Calu3 (cell line): ENCODE measurements around the gene TBCB. TPM values are rescaled to one million over a fixed set of nuclear protein-coding genes. Genes with fewer than 3 reads are reported as not detected.

Experiments used
- BruUV-seq: library from RNA; stranded (reverse); fragments of 400-500 nt; replicated peaks from 2 replicates; lab custom pipeline; 2021; lab: Mats Ljungman, UMichigan
- CTCF ChIA-PET: fragments of 300-600 bp; sonication (Branson Sonifier 250); formaldehyde crosslinking; loops from one replicate; lab custom pipeline; 2022; ENCODE audit warnings: antibody characterized with exemption; lab: Charles Lee
- DNase-seq: peaks from one replicate; pipeline ENCODE4 v3.0.0; 2022
- H3K27ac Mint-ChIP-seq: one replicate; pipeline ENCODE4 v1.8.0; 2022; ENCODE audit warnings: mixed read lengths; ENCODE audit not compliant: unreplicated experiment
- H3K27me3 Mint-ChIP-seq: one replicate; pipeline ENCODE4 v1.8.0; 2022; ENCODE audit warnings: mixed read lengths; ENCODE audit not compliant: unreplicated experiment
- H3K36me3 Mint-ChIP-seq: one replicate; pipeline ENCODE4 v1.8.0; 2022; ENCODE audit warnings: mild to moderate bottlenecking, moderate library complexity, mixed read lengths; ENCODE audit not compliant: insufficient read depth, unreplicated experiment
- H3K4me1 Mint-ChIP-seq: one replicate; pipeline ENCODE4 v1.8.0; 2022; ENCODE audit warnings: mild to moderate bottlenecking, low read depth, mixed read lengths; ENCODE audit not compliant: unreplicated experiment
- H3K4me3 Mint-ChIP-seq: one replicate; pipeline ENCODE4 v1.8.0; 2022; ENCODE audit warnings: mild to moderate bottlenecking, low read depth, moderate library complexity, mixed read lengths; ENCODE audit not compliant: unreplicated experiment
- H3K9me3 Mint-ChIP-seq: one replicate; pipeline ENCODE4 v1.8.0; 2022; ENCODE audit warnings: low read depth, mixed read lengths; ENCODE audit not compliant: unreplicated experiment
- intact Hi-C: fragments of 100-400 bp; cut with micrococcal nuclease; formaldehyde crosslinking; loops from one replicate; pipeline ENCODE4 v1.10.0; 2022; ENCODE audit not compliant: unreplicated experiment
- total RNA-seq: library from RNA; stranded (reverse); gene quantifications from 2 replicates; pipeline ENCODE4 v1.2.3, GENCODE V29; 2022
- TF ChIP-seq, protein P1 (sequence below): fragments of 200-600 bp; IDR thresholded peaks from one replicate; pipeline ENCODE4 v1.8.0; 2022; ENCODE audit warnings: antibody characterized with exemption; ENCODE audit not compliant: unreplicated experiment

TBCB gene
- total RNA-seq, 1 experiment from 2014 or later, result 210 TPM

DNA sequence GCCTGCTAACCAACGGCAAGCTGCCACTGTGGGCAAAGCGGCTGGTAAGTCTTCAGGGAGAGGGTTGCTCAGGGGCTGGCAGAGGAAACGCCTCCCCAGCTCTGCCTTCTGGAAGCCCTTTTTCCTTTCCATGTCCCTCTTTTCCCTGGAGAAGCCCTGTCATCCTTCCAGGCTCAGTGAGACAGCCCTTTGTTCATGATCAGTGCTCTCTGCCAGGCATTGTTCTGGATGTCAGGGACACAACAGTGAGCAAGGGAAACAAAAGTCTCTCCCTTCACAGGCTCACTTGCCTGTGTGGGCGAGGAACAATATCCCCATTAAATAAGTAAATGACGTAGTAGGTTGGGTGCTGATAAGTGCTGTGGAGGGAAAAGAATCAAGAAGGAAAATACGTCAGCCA lies 18.2 kb upstream of the TBCB start:
- intact Hi-C loops, result no loop called here
- no peak for DNase-seq
- Mint-ChIP-seq H3K4me1 (no peaks in the 10 kb centered on the region), H3K9me3 (no peaks in the 10 kb centered on the region), H3K4me3 (no peak overlapping the region), H3K36me3 (peaks cover 55% of the 10 kb centered on the region), H3K27me3 (no peaks in the 10 kb centered on the region), H3K27ac (no peak overlapping the region)
- CTCF ChIA-PET, result no interaction called here
- TF ChIP-seq, protein P1, sequence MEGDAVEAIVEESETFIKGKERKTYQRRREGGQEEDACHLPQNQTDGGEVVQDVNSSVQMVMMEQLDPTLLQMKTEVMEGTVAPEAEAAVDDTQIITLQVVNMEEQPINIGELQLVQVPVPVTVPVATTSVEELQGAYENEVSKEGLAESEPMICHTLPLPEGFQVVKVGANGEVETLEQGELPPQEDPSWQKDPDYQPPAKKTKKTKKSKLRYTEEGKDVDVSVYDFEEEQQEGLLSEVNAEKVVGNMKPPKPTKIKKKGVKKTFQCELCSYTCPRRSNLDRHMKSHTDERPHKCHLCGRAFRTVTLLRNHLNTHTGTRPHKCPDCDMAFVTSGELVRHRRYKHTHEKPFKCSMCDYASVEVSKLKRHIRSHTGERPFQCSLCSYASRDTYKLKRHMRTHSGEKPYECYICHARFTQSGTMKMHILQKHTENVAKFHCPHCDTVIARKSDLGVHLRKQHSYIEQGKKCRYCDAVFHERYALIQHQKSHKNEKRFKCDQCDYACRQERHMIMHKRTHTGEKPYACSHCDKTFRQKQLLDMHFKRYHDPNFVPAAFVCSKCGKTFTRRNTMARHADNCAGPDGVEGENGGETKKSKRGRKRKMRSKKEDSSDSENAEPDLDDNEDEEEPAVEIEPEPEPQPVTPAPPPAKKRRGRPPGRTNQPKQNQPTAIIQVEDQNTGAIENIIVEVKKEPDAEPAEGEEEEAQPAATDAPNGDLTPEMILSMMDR, result no peak
- BruUV-seq, result no TSS peak

DNA sequence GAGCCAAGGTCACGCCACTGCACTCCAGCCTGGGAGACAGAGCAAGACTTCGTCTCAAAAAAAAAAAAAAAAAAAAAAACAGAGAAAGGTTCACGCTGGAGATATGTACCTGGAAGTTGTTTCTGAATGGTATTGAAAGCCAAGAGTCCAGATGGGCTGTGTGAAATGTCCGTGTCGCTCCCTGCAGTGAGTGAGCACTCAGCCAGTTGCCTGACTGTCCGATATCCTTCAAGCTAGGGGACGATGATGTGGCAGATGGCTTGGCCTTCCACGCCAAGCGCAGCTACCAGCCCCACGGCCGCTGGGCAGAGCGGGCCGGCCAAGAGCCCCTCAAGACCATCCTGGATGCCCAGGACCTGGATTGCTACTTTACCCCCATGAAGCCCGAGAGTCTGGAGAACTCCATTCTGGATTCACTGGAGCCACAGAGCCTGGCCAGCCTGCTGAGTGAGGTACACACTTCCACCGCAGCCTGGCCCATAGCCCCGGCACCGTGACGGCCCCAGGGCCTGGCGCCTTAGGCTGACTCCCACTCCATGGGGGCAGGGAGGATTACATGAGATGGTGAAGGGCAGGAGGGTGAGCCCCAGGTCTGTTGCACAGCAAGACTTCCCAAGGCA lies 16.0 kb upstream of the TBCB start:
- no peaks in the 10 kb centered on the region for H3K9me3 Mint-ChIP-seq
- TF ChIP-seq, protein P1, result no peak
- H3K36me3 Mint-ChIP-seq, result peaks cover 60% of the 10 kb centered on the region
- no peaks in the 10 kb centered on the region for H3K4me1 Mint-ChIP-seq
- H3K27ac Mint-ChIP-seq, result no peak overlapping the region
- no peak for DNase-seq
- H3K4me3 Mint-ChIP-seq, result no peak overlapping the region
- CTCF ChIA-PET, result no interaction called here
- BruUV-seq, result no TSS peak
- H3K27me3 Mint-ChIP-seq, result no peaks in the 10 kb centered on the region
- intact Hi-C loops, result no loop called here

DNA sequence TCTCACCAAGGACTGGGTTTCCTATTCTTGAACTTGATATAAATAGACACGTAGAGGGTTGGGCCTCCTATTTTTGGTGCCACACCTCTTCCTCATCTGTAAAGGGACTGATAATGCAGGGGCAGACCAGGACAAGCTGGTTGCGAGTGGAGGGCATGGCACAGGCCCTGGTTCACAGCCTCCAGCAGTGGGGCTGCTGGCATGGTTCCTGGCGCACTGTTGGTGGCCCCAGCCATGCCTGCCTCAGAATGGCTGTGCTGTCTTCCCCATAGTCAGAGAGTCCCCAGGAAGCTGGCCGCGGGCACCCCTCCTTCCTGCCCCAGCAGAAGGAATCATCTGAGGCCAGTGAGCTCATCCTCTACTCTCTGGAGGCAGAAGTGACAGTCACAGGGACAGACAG lies 14.8 kb upstream of the TBCB start:
- intact Hi-C loops, result no loop called here
- CTCF ChIA-PET, result no interaction called here
- no TSS peak for BruUV-seq

DNA sequence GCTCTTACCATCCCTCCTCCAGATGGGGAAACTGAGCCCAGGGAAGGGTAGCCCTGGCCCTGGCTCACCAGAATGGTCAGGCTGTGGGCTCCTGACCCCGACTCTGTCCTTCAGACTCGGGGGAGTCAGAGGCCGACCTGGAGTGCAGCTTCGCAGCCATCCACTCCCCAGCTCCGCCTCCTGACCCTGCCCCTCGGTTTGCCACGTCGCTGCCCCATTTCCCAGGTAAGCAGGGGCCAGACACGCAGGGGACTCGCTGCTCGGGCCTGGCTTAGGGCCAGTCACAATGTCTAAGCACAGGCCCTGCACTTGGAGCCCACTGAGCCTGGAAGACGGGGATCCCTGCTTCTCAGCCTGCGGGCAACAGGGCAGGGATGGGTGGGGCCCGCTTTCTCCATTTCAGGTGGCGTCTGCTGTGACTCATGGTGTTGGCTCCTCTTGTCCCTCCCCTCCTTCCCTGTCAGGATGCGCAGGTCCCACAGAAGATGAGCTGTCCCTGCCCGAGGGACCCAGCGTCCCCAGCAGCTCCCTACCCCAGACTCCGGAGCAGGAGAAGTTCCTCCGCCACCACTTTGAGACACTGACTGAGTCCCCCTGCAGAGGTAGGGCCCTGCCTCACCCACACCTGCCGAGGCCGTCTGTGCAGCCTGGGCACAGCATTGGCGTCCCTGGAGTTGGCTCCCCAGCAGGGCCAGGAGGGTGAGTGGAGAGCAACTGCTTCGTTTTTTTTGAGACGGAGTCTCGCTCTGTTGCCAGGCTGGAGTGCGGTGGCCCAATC lies 13.5 kb upstream of the TBCB start:
- Mint-ChIP-seq H3K9me3 (no peaks in the 10 kb centered on the region), H3K27ac (no peak overlapping the region), H3K4me1 (no peaks in the 10 kb centered on the region), H3K4me3 (no peak overlapping the region), H3K36me3 (peaks cover 63% of the 10 kb centered on the region), H3K27me3 (no peaks in the 10 kb centered on the region)
- TF ChIP-seq, protein P1, result no peak
- CTCF ChIA-PET, result no interaction called here
- BruUV-seq, result no TSS peak
- intact Hi-C loops, result no loop called here
- DNase-seq, result no peak

More for the DNA sequence above, 14.8 kb upstream of the TBCB start:
- Mint-ChIP-seq H3K27me3 (no peaks in the 10 kb centered on the region), H3K4me3 (no peak overlapping the region), H3K36me3 (peaks cover 55% of the 10 kb centered on the region), H3K27ac (no peak overlapping the region), H3K4me1 (no peaks in the 10 kb centered on the region), H3K9me3 (no peaks in the 10 kb centered on the region)
- TF ChIP-seq, protein P1, result no peak
- DNase-seq, result no peak
